Prostate gland (tissue), 2 donors: ENCODE results near the gene METTL13. TPM values are rescaled to one million over a fixed set of nuclear protein-coding genes. Genes with fewer than 3 reads are reported as not detected.

ENCODE experiments used
- DNase-seq: peaks from one replicate; pipeline ENCODE4 v3.0.0-alpha.2; 2019; ENCODE audit warnings: low spot score
- H3K27ac ChIP-seq, 2 donors: fragments of 200-600 bp; sonication (generic); 2 replicates each; pipeline ENCODE4 v1.5.1; 2017 to 2019
- H3K27me3 ChIP-seq: fragments of 200-600 bp; sonication (generic); replicated peaks from 2 replicates; pipeline ENCODE4 v1.5.1; 2019; ENCODE audit not compliant: insufficient read depth
- H3K36me3 ChIP-seq, 2 donors: fragments of 200-600 bp; sonication (generic); 1 replicate in 1 of 2; 2 replicates in 1 of 2; pipeline versions ENCODE4 v1.5.1 to v1.8.1; 2017 to 2019
- H3K4me1 ChIP-seq: fragments of 200-600 bp; sonication (generic); replicated peaks from 2 replicates; pipeline ENCODE4 v1.5.1; 2019
- H3K4me3 ChIP-seq, 2 donors: fragments of 200-600 bp; sonication (generic); 2 replicates each; pipeline ENCODE4 v1.5.1; 2017 to 2019
- H3K9me3 ChIP-seq: fragments of 200-600 bp; sonication (generic); 2 replicates; pipeline ENCODE4 v1.5.1; 2017
- POLR2A ChIP-seq: fragments of 450-650 bp; IDR thresholded peaks from one replicate; pipeline ENCODE4 v1.6.1; 2016; ENCODE audit warnings: antibody characterized with exemption, mild to moderate bottlenecking
- POLR2AphosphoS5 ChIP-seq: sonication (generic); formaldehyde crosslinking; IDR thresholded peaks from one replicate; pipeline ENCODE4 v1.6.1; 2017; ENCODE audit warnings: antibody characterized with exemption
- WGBS: methylation state at CpG from one replicate; pipeline ENCODE4 v1.1.5; 2018; 5-methylcytosine and 5-hydroxymethylcytosine counted together
- intact Hi-C: fragments of 100-400 bp; cut with DNase I; formaldehyde crosslinking; loops from one replicate; pipeline ENCODE4 v1.14.2; 2022
- total RNA-seq, 2 donors: library from RNA; depleted of rRNA; stranded (reverse); fragments of >200 nt; gene quantifications; one replicate each; pipeline ENCODE4 v1.1.0, GENCODE V29; 2016
- TF ChIP-seq, protein P1 (sequence below), 4 experiments: fragments of 200-600 bp in 2 of 4; fragments of 450-650 bp in 2 of 4; sonication (generic) in 2 of 4; IDR thresholded peaks; 1 replicate in 3 of 4; 2 replicates in 1 of 4; pipeline ENCODE4 v1.5.1; 2016 to 2019; ENCODE audit warnings: antibody characterized with exemption in 4 of 4, mild to moderate bottlenecking in 2 of 4, moderate library complexity in 2 of 4

The METTL13 gene
- total RNA-seq, 2 donors from 2014 or later, result 25.5 to 49.8 TPM

GRCh38 chr1:171788696-171789095 is 7.2 kb downstream of the METTL13 start:
- Histone ChIP-seq H3K9me3 (no peaks in the 10 kb centered on the region), H3K4me1 (peaks cover 11% of the 10 kb centered on the region), H3K36me3 (peaks cover 0 to 6% of the 10 kb centered on the region in 2 donors), H3K27ac (no peak overlapping the region), H3K4me3 (no peak overlapping the region), H3K27me3 (no peaks in the 10 kb centered on the region)
- intact Hi-C loops, result no loop called here
- TF ChIP-seq POLR2A, result no peak
- TF ChIP-seq POLR2AphosphoS5, result no peak
- TF ChIP-seq, protein P1, sequence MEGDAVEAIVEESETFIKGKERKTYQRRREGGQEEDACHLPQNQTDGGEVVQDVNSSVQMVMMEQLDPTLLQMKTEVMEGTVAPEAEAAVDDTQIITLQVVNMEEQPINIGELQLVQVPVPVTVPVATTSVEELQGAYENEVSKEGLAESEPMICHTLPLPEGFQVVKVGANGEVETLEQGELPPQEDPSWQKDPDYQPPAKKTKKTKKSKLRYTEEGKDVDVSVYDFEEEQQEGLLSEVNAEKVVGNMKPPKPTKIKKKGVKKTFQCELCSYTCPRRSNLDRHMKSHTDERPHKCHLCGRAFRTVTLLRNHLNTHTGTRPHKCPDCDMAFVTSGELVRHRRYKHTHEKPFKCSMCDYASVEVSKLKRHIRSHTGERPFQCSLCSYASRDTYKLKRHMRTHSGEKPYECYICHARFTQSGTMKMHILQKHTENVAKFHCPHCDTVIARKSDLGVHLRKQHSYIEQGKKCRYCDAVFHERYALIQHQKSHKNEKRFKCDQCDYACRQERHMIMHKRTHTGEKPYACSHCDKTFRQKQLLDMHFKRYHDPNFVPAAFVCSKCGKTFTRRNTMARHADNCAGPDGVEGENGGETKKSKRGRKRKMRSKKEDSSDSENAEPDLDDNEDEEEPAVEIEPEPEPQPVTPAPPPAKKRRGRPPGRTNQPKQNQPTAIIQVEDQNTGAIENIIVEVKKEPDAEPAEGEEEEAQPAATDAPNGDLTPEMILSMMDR (IDR thresholded peaks at IDR 0.05), result no peak
- DNase-seq, result no peak
- 78% methylated on average over 5 of the region's 5 CpGs for WGBS

DNA sequence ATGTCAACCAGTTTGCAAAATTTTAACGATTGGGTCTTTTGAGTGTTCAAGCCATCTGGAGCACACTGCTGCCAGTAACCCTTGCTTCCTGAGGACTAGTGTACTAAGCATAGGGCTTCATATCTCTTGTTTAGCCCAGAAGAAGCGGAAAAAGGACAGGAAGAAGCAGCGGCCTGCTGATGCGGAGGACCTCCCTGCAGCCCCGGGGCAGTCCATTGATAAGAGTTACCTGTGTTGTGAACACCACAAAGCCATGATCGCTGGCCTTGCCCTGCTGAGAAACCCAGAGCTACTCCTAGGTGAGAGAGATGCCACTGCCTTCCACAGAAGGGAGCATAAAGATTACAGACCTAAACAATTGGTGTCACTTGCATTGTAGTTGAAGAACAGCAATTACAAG is 8.9 kb downstream of the METTL13 start:
- no peak for DNase-seq
- Histone ChIP-seq H3K27me3 (no peaks in the 10 kb centered on the region), H3K36me3 (peaks cover 0 to 6% of the 10 kb centered on the region in 2 donors), H3K27ac (no peak overlapping the region), H3K4me1 (no peaks in the 10 kb centered on the region), H3K9me3 (no peaks in the 10 kb centered on the region), H3K4me3 (no peak overlapping the region)
- intact Hi-C loops, result no loop called here
- WGBS, result 87% methylated on average over 6 of the region's 6 CpGs
- TF ChIP-seq, protein P1 (IDR thresholded peaks at IDR 0.05), result no peak
- no peak for TF ChIP-seq POLR2AphosphoS5
- no peak for TF ChIP-seq POLR2A

- Histone ChIP-seq H3K36me3 (no peaks in the 10 kb centered on the region), H3K27me3 (no peaks in the 10 kb centered on the region), H3K9me3 (no peaks in the 10 kb centered on the region), H3K27ac (no peak overlapping the region), H3K4me1 (no peaks in the 10 kb centered on the region), H3K4me3 (no peak overlapping the region)
- DNase-seq, result no peak
- intact Hi-C loops, result no loop called here
- WGBS, result 90% methylated on average over 7 of the region's 7 CpGs
- TF ChIP-seq POLR2AphosphoS5 (no peak), POLR2A (no peak)
- TF ChIP-seq, protein P1 (IDR thresholded peaks at IDR 0.05), result no peak
Measured at GRCh38 chr1:171792656-171793369, 11.4 kb downstream of the METTL13 start.

GRCh38 chr1:171793636-171794035 is 12.2 kb downstream of the METTL13 start:
- Histone ChIP-seq H3K27ac (no peak overlapping the region), H3K36me3 (no peaks in the 10 kb centered on the region)
- WGBS, result 94% methylated on average over 1 of the region's 1 CpG

DNA sequence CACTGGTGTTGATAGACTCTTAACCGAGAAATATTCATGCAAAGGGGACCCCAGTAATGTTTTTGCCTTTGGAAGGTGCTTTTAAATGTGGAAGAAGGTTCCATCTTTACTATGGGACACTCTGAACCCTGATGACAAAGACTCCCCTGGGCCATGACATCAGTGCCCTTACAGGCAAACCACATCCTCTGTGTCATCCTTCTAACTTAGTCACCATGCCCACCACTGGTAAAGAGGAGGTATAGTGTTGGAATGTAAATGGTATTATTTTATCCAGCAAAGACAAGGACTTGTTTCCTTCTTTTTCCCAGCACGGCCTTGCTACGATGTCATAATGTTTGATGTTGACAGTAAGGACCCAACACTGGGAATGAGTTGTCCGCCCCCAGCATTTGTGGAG is 12.6 kb downstream of the METTL13 start:
- DNase-seq, result no peak
- Histone ChIP-seq H3K27ac (no peak overlapping the region), H3K4me1 (no peaks in the 10 kb centered on the region), H3K27me3 (no peaks in the 10 kb centered on the region), H3K9me3 (no peaks in the 10 kb centered on the region), H3K36me3 (no peaks in the 10 kb centered on the region), H3K4me3 (no peak overlapping the region)
- WGBS, result 93% methylated on average over 4 of the region's 4 CpGs
- intact Hi-C loops, result no loop called here
- TF ChIP-seq POLR2A, result no peak
- no peak for TF ChIP-seq POLR2AphosphoS5
- TF ChIP-seq, protein P1 (IDR thresholded peaks at IDR 0.05), result no peak

More at GRCh38 chr1:171793636-171794035, 12.2 kb downstream of the METTL13 start:
- H3K4me3 ChIP-seq, result no peak overlapping the region
- no peak for DNase-seq
- H3K4me1 ChIP-seq, result no peaks in the 10 kb centered on the region
- no peaks in the 10 kb centered on the region for H3K9me3 ChIP-seq
- H3K27me3 ChIP-seq, result no peaks in the 10 kb centered on the region
- TF ChIP-seq POLR2A, result no peak
- no peak for TF ChIP-seq POLR2AphosphoS5
- intact Hi-C loops, result no loop called here
